ENCODE measurements around the gene FBXL14. TPM values are rescaled to one million over a fixed set of nuclear protein-coding genes. Genes with fewer than 3 reads are reported as not detected.

The FBXL14 gene
- total and polyA plus RNA-seq, 2 of the 13 experiments (the other 11 are each of a cell fraction or from before 2014, with no cell fraction given) = 7.0 to 7.4 TPM

- Histone ChIP-seq H3K27me3 (ENCODE audit: control insufficient read depth in 1 of 2, insufficient read depth in 2 of 2, low read length in 2 of 2) (peaks cover under 1 to 25% of the 10 kb centered on the region in 2 experiments; a peak in 2 of 5 replicates), H3K9me3 (ENCODE audit: low read length) (no peaks in the 10 kb centered on the region), H3K9ac (ENCODE audit: insufficient read depth, low read depth, low read length) (no peak overlapping the region), H3K36me3 (replicated peaks in 1 of 2; ENCODE audit: control insufficient read depth in 1 of 2, insufficient read depth in 2 of 2, low read length in 2 of 2) (no peaks in the 10 kb centered on the region), H2AFZ (ENCODE audit: low read length) (no peak overlapping the region), H3K4me2 (ENCODE audit: low read depth, low read length) (no peak overlapping the region), H4K20me1 (ENCODE audit: insufficient read depth, low read length) (no peaks in the 10 kb centered on the region), H3K27ac (ENCODE audit: extremely low read length, insufficient read depth, low read length) (no peak overlapping the region), H3K4me3 (replicated peaks in 1 of 3; ENCODE audit: insufficient read depth in 1 of 3, low read depth in 2 of 3, low read length in 3 of 3) (no peak overlapping the region), H3K4me1 (ENCODE audit: insufficient read depth, low read length) (peaks cover 20% of the 10 kb centered on the region), H3K79me2 (ENCODE audit: insufficient read depth, low read length) (no peaks in the 10 kb centered on the region)
- DNase-seq (ENCODE audit: low spot score) = no peak
- intact Hi-C loops (cut with micrococcal nuclease; ENCODE audit: unreplicated experiment) = no loop called here
- POLR2A ChIA-PET = no interaction called here
- no peak for ATAC-seq
- in situ Hi-C loops (cut with HindIII; ENCODE audit: extremely low pct_ligation_motif_present, low pct_unique_long_range_greater_than_20kb) = no loop called here
- 48% methylated on average over 16 of the region's 16 CpGs for WGBS (ENCODE audit: low lambda C conversion rate)
- TF ChIP-seq ZNF720 (CRISPR knock-in tag; IDR thresholded peaks at IDR 0.05) = no peak
- TF ChIP-seq NONO (IDR thresholded peaks at IDR 0.05) = no peak
- no peak for TF ChIP-seq NONO (CRISPR knock-in tag; conservative IDR thresholded peaks at IDR 0.05)
- TF ChIP-seq AFF4 (CRISPR knock-in tag; IDR thresholded peaks at IDR 0.05) = no peak
- TF ChIP-seq MTA1 (CRISPR knock-in tag; IDR thresholded peaks at IDR 0.05; ENCODE audit: borderline replicate concordance) = no peak
- TF ChIP-seq FIP1L1 (IDR thresholded peaks at IDR 0.05; ENCODE audit: borderline replicate concordance, insufficient read depth, low read depth, low read length) = no peak
- no peak for TF ChIP-seq NFYB (CRISPR knock-in tag; IDR thresholded peaks at IDR 0.05)
- no peak for TF ChIP-seq ZBTB1 (CRISPR knock-in tag; IDR thresholded peaks at IDR 0.05; ENCODE audit: borderline replicate concordance)
- TF ChIP-seq CHD4 (IDR thresholded peaks at IDR 0.05; ENCODE audit: borderline replicate concordance, low read length) = no peak
- TF ChIP-seq ZNF3 (CRISPR knock-in tag; IDR thresholded peaks at IDR 0.05) = no peak
- TF ChIP-seq ZNF564 (CRISPR knock-in tag; IDR thresholded peaks at IDR 0.05) = no peak
- TF ChIP-seq HDAC1 (CRISPR knock-in tag; IDR thresholded peaks at IDR 0.05) = no peak
- BruUV-seq (replicated peaks) = no TSS peak
- no peak for FAIRE-seq
- CTCF ChIA-PET (ENCODE audit: low intra/inter-chr PET ratio, low total read pairs) = no interaction called here
These were observed 22.1 kb upstream of the FBXL14 start for GRCh38 chr12:1616233-1617066.

All from HepG2 (cell line).